Endothelial cell of hepatic sinusoid (primary cell): ENCODE measurements around the gene ARMC2.
"Not testable (repeated sequence)": the region's sequence is repeated elsewhere in the genome, so short reads cannot be mapped to it uniquely, and the experiment has no call there.

Experiments used
- in situ Hi-C: cut with HindIII; loops from 2 replicates; pipeline ENCODE4 v1.10.0; 2017; ENCODE audit warnings: low sequenced_read_pairs

Gene ARMC2

GRCh38 chr6:108947114-108947854 is 99.1 kb downstream of the ARMC2 start:
- in situ Hi-C loops, result no loop called here

- in situ Hi-C loops, result no loop called here
Measured at GRCh38 chr6:108948181-108948661, 100.0 kb downstream of the ARMC2 start.

DNA sequence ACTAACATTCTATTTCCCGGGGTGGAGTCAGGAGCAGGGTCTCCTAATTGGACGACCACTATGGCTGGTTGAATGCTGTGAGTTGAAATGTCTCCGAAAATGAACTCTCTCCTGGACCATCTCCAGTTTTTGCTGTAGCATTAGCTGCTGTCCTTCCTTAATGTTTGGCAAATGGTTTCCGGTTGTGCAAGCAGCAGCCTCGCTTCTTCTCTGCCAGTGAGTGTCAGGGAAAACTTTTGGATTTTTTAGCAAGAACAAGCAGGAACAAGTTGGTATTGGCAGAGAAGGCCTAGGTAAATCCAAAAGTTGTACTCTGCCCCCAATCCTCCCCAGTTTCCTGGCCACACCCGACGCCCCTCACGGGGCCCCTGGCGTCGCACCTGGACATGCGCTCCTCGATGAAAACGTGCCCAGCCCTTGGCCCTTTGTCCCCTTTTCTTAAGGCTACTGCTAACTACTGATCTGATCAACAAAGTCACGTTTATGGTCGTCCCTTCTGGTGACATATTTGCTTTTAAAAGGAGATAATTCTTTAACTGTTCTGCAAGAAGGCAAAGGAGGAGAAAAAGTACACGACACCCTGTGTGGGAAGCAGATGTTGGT is 103.2 kb downstream of the ARMC2 start:
- in situ Hi-C loops, result no loop called here

DNA sequence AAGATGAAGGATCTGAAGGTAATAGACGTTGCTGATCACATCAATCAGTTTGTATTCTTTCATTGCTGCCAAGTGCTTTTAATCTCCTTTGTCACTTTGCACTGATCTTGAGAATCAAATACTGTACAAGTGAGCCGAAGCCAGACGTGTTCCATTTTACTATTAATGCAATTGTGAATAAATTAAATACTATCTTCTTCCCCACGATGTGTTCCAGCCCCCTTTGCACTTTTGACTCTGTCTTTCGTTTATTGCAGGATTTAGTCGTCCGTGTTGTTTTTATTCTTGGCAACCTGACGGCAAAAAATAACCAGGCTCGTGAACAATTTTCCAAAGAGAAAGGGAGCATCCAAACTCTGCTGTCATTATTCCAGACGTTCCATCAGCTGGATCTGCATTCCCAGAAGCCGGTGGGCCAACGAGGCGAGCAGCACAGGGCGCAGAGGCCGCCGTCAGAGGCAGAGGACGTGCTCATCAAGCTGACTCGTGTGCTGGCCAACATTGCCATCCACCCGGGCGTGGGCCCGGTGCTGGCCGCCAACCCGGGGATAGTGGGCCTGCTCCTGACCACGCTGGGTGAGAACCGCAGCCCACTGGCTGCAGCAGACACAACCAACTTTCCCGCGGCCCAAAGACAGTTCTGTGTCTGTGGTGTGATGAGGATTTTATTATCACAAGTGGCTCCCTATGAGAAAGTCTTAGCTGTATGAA is 104.7 kb downstream of the ARMC2 start:
- in situ Hi-C loops, result no loop called here

DNA sequence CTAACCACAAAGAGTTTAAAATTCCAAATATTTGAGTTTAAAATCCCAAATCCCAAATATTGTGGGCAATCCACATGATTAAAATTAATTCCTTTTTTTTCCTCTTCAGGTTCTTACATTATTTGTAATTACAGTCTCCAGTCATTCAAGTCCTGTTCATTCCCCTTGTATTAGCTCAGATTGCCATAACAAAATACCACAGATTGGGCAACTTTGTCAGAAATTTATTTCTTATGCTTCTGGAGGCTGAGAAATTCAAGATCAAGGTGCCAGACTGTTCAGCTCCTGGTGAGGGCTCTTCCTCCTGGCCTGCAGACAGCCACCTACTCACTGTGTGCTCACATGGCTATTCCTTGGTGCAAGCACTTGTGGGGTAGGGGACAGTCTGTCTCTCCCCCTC is 105.5 kb downstream of the ARMC2 start:
- in situ Hi-C loops, result no loop called here

GRCh38 chr6:108955329-108955949 is 107.2 kb downstream of the ARMC2 start:
- in situ Hi-C loops, result no loop called here

GRCh38 chr6:108957221-108957620 is 109.0 kb downstream of the ARMC2 start:
- in situ Hi-C loops, result no loop called here

DNA sequence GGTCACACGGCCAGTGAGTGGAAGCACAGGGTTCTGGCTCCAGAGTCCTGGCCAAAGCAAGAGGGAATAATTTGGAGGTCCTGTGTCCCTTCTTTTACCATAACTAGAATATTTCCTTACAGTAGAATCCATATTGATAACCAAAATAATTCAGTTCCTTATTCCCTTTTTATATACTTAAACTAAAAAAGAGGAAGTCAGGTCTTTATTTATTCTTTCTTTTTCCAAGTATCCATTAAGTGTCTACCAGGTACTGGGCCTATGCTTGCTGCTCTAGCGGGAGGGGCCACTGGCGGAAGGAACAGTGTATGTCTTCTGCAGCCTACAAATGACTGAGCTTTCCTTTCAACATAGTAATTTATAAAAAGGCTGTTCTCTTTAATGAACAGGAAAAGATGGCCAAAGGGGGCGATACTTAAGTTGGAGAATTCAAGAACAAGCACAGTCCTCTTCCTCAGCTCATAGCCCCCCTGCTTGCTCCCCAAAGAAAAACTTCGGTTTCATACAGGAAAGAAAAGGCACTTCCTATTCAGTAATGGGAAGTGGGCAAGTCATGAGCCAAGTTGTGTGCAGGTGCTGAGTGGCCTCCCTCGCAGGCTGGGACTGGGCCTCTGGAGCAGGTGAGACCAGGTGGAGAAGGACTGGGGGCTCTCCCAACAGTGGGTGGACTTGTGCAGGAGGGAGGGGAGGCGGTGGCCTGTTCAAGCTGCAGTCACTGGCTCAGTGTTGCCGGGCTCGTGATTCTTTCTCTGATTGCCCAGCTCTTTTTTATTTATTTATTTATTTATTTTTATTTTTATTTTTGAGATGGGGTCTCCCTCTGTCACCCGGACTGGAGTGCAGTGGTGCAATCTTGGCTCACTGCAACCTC is 110.9 kb downstream of the ARMC2 start:
- in situ Hi-C loops, result no loop called here

DNA sequence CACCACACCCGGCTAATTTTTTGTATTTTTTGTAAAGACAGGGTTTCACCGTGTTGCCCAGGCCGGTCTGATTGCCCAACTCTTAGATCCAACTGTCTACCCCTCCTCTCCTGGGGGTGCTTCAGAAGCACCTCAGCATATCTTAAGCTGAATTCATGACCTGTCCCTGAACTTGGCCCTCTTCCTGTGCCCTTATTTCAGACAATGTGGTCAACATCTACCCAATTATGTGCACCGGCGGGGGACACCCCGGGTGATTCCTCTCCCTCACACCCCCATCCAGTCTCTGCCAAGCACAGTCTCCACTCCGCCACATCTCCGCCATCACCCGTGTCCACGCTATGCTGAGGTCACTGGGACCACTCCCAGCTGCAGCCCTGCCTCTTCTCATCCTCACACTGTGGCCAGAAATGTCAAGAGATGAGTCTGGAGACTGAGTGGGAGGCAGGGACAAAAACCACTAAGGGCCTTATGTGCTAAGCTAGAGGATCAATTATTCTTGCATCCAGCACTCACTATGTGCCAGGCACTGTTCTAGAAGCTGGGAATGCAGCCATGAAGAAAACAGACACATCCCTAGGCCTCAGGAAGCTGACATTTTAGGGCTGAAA is 111.9 kb downstream of the ARMC2 start:
- in situ Hi-C loops, result no loop called here

GRCh38 chr6:108960601-108961000 is 112.4 kb downstream of the ARMC2 start:
- in situ Hi-C loops, result no loop called here

DNA sequence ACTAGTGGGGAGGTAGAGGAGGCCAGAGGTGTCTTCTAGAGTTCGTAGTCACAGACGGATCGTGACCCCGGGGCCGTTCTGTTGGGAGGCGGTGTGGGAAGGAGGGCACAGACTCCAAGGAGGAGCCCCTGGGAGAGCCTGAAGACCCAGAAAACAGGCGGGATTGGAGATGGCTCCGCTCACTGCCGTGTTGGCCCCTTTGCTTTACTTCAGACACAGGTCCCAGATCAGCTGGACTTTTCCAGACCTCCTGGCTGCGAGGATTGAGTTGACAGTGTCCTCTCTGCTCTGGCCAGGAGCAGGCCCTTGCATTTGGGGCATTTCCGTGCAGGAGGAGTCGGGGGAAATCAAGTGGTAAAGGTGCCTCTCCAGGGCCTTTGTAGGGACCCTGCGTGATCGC is 112.9 kb downstream of the ARMC2 start:
- in situ Hi-C loops, result no loop called here

GRCh38 chr6:108961985-108962384 is 113.8 kb downstream of the ARMC2 start:
- in situ Hi-C loops, result no loop called here

DNA sequence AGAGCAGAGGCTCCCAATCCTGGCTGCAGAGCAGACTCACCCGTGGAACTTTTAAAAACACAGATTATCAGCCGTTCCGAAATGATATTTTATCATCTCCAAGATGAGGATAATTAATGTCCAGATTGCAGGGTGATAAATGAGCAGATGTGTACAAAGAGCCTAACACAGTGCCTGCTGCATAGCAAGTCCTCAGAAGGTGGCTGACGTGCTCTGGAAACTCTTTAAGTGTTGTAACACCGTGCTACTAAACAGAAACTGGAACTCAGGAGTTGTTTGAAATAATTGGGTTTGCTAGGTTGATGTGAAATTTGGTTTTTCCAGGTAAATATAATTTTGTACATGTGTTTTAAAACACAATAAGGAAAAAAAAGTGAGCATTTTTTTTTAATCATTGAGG is 118.0 kb downstream of the ARMC2 start:
- in situ Hi-C loops, result no loop called here

- in situ Hi-C loops, result no loop called here
Measured at GRCh38 chr6:108966855-108967755, 118.9 kb downstream of the ARMC2 start.

DNA sequence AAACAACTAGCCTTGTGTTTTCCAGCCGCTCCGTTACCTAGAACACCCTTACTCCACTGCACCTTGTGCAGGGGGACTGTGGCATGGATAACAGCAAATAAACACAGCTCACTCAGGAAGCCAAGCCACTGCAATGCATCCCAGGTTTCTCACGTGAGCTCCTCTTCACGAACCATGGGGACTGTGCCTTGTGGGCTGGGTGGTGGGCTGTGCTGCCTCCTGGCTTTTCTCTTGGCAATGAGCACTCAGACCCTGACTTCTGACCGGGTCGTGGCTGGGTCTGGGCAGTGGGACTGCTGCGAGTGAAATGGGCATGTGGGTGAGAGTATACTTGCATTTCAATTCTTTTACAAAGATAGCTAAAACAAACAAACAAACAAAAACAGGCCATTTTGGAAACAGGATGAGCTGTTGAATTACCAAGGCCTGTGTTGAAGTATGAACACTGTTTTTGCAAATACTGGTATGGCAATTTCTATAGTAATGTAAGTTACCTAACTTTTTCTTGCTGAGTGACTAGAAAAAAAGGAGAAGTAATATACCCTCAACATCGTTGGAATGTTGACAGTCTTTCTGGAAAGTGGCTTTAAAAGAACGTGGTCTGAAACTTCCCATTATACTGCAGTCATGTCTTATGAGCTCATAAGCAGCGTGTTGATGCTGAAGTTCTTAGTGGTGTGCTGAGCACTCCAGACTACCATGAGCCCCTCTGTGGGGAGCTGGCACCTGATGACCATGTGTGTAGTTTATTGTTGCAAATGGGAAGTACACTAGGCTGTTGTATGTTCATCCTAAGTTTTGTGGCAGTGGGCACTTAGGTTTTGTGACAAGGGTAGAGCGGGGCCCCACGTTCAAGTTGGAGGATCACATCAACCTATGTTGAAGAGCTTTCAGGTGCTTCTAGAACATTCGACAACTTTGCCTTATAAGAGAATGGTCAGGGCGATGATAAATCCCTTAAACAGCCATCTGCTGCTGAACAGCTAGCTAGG is 120.4 kb downstream of the ARMC2 start:
- in situ Hi-C loops, result no loop called here

DNA sequence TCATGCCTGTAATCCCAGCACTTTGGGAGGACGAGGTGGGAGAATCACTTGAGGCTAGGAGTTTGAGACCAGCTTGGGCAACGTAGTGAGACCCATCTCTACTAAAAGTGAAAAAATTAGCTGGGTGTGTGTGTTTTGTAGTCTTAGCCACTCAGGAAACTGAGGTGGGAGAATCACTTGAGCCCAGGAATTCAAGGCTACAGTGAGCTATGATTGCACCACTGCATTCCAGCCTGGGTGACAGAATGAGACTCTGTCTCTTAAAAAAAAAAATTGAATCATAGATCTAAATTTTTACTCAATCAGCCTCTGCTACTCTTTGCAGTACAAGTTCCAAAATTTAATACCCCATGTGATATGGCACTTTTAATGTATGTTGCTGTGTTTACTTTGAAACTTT is 121.6 kb downstream of the ARMC2 start:
- in situ Hi-C loops, result no loop called here

DNA sequence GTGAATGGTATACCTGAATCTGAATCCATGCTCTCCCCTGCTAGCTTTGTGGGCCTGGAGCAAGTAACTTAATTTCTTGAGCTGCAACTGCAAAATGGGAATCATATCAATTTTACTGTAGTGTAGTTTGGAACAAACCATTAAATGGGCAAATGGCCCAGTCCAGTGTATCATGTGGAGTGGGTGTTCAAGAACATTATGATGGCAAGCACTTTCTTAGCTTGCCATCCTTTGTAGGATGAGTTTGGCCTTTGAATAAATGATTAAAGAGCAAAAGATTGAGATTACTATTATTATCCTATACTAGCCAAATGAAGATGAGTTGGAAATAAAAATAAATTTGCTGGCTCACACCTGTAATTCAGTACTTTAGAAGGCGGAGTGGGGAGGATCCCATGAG is 126.0 kb downstream of the ARMC2 start:
- in situ Hi-C loops, result no loop called here

GRCh38 chr6:108978638-108979037 is 130.4 kb downstream of the ARMC2 start:
- in situ Hi-C loops, result not testable (repeated sequence)
